Kidney tubule cell (primary cell): ENCODE data around the gene CAGE1.
"Not testable (repeated sequence)": the region's sequence is repeated elsewhere in the genome, so short reads cannot be mapped to it uniquely, and the experiment has no call there.

Experiments used
- DNase-seq: peaks from one replicate; pipeline ENCODE4 v3.0.0-alpha.2; 2018; ENCODE audit warnings: low spot score

Gene CAGE1

DNA sequence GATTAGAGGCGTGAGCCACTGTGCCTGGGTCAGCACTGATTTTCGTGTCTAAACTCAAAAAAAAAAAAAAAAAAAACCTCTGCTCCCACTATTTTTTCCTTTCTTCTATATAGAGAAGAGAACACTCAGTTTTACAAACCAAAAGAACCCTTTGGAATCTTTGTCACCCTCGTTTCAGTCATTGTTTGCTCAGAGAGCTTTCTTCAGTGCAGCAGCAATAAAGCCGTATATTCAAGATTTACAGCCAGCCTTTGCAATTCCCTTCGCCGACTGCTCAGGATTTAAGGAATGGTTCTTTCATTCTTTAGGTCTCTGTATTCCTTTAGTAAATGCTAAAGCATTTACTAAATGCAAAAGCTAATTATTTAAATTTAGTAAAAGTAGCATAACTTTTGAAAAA lies 20.2 kb upstream of the CAGE1 start:
- DNase-seq = no peak

DNA sequence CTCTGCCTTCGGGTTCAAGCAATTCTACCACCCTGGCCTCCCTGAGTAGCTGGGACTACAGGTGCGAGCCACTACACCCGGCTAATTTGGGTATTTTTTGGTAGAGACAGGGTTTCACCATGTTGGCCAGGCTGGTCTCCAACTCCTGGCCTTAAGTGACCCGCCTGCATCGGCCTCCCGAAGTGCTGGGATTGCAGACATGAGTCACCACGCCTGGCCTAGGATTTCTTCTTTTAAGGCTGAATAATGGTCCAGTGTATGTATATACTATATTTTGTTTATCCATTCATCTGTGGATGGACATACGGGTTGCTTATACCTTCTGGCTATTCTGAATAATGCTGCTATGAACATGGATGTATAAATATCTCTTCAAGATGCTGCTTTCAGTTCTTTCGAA lies 17.2 kb upstream of the CAGE1 start:
- no peak for DNase-seq

DNA sequence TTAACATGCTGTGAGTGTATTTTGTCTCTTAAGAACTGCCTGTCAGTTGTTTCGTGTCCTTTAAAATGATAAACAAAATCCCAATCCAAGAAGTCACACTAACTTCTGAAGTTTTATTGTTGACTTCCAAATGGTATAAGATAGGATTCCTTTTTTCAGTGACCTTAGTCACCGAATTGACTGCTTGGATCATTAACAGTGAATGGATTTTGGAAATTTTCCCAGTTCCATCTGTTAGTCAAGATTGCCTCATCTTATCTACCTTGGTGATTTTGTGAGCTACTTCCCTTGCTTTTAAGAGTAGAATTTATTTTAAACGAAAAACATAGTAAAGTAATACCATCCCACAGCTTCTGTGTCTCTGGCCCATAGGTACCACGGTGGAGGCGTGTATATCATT lies 15.0 kb upstream of the CAGE1 start:
- DNase-seq = no peak

DNA sequence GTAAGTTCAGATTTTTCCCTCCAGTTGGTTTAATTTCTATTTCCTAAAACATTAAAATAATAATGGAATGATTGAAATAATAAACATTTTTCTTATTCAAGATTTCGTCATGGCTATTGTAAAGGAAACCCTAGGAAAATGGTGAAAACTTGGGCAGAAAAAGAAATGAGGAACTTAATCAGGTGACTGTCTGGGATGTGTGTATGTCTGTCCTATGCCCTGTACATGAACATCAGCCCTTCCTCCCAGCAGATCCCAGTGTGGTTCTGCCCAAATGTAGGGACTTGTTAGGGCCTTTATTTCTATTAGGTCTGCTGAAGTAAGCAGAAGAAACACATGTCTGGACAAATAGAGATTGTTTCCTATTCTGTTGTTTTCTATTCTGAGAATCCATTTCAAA lies 13.2 kb upstream of the CAGE1 start:
- DNase-seq = no peak

DNA sequence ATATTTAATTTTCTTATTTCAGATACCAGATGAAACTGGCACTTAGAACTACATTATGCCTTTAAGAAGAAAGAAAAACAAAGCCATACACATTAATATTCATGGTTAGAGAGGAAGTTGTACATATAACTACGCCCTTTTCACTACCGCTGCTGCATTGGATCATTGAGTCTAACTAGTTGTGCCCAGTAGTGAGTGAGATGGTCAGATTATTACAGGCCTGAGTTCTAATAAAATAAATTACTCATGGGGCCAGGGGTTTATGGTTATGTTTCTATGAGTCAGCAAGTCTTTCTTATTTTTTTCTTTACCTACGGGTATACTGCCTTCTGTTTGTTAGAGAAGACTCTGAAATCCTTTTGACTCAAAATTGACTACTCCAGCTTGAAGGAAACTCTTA lies 11.5 kb upstream of the CAGE1 start:
- DNase-seq = no peak

DNA sequence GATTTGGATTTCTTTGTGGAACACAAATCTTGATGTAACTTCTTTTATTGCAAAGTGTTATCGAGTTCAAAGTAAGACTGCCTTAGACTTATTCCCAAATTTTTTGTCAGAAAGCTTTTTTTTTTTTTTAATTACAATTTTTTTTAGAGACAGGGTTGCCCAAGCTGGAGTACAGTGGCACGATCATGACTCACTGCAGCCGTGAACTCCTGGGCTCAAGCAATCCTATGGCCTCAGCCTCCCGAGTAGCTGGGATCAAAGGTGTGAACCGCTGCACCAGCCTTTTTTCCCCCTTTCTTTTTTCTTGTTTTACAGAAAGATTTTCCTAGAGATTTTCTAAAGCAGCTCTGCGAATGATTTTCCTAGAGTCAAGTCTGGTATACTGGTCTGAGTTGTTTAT lies 2.9 kb upstream of the CAGE1 start:
- DNase-seq = no peak

DNA sequence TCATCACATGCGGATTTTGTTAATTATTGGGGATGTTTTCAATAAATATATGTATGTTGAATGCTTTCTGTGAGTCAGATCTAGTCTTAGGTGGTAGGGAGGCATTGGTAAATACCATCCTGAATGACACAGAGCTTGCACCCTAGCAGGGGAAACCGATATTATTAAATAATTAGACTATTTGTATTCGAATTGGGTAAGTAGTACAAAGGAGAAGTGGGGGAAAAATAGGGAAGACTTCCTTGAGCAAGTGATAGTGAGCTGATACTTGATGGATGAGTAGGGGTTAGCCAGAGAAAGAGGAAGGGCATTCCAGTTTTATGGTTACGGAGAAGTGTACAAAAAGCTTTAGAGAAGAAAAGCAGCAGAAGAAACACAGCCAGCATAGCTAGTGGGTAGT lies 1.6 kb upstream of the CAGE1 start:
- no peak for DNase-seq

DNA sequence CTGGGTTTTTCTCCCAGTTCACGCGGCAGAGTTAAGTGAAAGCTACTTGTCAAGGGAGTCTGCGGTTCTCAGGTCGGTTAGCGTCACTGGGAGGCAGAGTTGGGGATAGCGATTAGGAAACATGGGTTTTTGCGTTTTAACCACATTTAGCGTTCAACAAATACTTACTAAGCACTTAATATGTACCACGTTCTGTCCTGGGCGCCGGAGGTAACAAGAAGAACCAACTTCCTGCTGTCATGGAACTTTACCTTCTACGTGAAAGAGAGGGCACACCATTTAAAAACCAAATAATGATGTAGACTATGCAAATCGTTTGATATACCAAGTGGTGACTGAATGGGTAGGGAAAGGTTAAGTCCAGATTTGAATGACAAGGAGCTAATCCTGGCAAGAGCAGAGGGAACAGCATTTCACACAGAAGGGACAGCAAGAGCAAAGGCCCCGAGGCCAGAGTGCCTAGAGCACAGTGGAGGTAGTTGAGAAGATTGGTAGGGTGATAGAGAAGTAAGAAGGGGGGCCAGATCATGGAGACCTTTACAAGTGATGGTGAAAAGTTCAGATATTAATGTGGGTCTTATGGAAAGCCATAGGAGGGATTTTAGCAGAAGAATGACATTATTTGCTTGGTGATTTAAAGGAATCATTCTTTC lies 810 bp upstream of the CAGE1 start:
- no peak for DNase-seq

DNA sequence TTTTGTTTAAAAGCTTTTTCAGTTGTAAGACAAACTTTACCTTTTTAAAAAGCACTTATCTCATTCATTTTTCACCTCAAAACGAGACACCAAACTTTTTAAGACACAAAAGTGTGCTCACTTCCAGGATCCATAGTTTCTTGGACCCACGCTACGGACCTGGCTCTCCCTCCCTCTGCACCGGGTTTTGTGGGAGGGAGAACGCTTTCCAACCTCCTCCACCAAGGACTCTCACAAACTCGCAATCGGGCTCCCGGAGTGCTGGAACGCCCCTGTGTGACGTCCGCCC lies 436 bp downstream of the CAGE1 start:
- peak; percentile 89 for DNase-seq

DNA sequence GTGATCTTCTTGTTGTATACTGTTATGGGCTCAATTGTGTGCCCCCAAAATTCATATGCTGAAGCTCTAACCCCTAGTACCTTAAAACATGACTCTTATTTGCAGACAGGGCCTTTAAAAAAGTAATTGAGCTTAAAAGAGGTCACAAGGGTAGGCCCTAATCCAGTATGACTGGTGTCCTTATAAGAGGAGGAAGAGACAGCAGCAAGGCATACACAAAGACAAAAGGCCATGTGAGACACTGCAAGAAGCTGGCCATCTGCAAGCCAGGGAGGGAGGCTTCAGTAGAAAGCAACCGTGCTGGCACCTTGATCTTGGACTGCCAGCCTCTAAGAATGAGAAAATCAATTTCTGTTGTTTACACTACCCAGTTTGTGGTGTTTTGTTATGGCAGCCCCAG lies 8.4 kb downstream of the CAGE1 start:
- no peak for DNase-seq

DNA sequence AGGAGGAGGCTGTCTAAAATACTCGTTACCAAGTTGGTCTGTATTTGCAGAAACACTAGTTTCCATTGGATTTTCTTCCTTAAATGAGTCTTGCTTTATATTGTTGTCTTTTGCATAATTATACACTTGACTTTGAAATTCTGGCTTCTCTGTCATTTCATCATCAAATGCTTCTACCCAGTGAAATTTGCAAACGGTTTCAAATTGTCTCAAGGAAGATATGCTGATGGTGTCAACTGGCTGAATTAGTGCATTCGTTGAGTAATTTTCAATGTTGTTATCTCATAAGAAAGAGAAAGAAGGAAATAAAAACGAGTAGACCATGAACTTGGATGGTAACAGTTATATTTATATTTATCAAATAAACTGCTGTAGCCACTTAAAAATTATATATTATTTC lies 10.8 kb downstream of the CAGE1 start:
- DNase-seq = no peak

DNA sequence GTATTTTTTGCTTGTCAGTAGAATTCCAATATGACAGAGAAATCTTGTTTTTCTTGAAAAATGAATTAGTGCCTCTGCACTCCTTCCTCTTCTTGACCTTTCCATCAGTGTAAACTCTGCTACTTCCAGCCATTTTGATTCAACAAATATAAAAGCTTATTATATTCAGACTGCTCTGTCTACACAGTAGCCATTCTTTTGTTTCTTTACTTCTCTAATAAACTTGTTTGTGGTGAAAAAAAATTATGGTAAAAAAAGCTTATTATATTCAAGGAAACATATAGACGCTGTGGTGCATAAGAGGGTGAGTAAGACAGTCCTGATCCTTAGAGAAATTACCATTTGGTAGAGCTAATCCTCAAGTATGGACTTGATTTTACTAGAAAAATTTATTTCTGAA lies 11.6 kb downstream of the CAGE1 start:
- DNase-seq = no peak

DNA sequence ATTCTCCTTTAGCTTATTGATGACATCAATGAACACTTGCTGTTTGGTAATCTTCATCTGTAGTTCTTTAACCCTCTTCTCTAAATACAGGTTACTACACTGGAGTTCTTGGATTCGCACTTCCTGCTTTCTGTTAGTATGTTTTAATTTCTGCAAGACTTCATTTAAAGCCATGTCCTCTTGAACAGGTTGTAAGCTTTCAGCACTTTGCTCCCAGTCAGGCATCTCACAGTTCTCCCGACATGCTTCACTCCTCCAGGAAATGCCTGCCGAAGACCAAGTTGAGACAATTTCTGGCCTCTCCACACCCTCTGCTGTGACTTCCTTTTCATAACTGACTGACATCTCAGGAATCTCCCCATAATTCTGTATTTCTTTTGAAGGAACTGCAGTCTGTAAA lies 15.8 kb downstream of the CAGE1 start:
- peak; percentile 10 for DNase-seq

DNA sequence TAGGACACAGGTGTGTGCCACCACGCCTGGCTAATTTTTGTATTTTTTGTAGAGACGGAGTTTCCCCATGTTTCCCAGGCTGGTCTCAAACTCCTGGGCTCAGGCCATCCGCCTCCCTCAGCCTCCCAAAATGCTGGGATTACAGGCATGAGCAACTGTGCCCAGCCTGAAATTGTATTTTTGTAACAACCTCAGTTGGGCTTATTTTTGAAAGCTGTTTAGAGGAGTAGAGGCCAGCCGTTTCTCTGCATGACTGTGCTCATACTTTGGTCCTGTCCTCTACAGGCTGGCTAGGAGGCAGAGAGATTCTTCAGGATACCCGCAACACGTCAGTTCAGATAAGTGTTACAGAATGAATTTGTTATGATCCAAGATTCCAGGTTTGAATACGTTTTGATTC lies 22.1 kb downstream of the CAGE1 start:
- DNase-seq = no peak

DNA sequence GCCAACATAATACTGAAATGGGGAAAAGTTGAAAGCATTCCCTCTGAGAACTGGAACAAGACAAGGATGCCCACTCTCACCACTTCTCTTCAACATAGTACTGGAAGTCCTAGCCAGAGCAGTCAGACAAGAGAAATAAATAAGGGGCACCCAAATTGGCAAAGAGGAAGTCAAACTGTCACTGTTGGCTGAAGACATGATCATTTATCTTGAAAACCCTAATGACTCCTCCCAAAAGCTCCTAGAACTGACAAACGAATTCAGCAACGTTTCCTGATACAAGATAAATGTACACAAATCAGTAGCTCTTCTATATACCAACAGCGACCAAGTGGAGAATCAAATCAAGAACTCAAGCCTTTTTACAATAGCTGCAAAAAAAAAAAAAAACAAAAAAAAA lies 37.6 kb downstream of the CAGE1 start:
- not testable (repeated sequence) for DNase-seq

DNA sequence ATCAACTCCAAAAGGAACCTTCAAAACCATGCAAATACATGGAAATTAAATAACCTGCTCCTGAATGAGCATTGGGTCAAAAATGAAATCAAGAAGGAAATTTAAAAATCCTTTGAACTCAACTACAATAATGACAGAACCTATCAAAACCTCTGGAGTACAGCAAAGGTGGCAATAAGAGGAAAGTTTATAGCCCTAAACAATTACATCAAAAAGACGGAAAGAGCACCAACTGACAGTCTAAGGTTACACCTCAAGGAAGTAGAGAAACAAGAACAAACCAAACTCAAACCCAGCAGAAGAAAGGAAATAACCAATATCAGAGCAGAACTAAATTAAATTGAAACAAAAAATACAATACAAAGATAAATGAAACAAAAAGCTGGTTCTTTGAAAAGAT lies 39.0 kb downstream of the CAGE1 start:
- DNase-seq = not testable (repeated sequence)

DNA sequence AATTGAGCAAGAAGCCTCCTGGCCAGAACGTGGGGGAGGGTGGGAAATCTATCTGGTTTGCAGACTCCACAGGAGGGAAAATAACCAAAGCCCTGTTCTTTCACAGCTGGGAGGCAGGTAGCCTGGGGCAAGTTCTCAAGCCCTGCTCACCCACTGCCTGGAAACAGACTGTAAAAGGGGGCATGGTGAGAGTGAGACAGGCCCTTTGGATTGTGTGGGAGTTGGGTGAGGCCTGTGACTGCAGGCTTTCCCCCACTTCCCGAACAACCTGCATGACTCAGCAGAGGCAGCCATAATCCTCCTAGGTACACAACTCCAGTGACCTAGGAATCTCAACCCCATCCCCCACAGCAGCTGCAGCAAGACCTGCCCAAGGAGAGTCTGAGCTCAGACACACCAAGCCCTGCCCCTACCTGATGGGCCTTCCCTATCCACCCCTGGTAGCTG lies 42.0 kb downstream of the CAGE1 start:
- DNase-seq = peak; percentile 66

DNA sequence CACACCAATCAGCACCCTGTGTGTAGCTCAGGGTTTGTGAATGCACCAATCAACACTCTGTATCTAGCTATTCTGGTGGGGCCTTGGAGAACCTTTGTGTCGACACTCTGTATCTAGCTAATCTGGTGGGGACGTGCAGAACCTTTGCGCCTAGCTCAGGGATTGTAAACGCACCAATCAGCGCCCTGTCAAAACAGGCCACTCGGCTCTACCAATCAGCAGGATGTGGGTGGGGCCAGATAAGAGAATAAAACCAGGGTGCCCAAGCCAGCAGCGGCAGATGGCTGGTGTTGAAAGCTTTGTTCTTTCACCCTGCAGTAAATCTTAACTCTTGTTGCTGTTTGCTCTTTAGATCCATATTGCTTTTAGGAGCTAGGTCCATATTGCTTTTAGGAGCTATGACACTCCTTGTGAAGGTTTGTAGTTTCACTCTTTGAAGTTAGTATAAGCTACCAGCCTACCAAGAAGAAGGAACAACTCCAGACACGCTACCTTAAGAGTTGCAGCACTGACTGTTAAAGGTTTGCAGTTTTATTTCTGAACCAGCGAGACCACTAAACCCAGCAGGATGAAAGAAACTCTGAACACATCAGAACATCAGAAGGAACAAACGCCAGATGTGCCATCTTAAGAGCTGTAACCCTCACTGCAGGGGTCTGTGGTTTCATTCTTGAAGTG lies 44.6 kb downstream of the CAGE1 start:
- not testable (repeated sequence) for DNase-seq

DNA sequence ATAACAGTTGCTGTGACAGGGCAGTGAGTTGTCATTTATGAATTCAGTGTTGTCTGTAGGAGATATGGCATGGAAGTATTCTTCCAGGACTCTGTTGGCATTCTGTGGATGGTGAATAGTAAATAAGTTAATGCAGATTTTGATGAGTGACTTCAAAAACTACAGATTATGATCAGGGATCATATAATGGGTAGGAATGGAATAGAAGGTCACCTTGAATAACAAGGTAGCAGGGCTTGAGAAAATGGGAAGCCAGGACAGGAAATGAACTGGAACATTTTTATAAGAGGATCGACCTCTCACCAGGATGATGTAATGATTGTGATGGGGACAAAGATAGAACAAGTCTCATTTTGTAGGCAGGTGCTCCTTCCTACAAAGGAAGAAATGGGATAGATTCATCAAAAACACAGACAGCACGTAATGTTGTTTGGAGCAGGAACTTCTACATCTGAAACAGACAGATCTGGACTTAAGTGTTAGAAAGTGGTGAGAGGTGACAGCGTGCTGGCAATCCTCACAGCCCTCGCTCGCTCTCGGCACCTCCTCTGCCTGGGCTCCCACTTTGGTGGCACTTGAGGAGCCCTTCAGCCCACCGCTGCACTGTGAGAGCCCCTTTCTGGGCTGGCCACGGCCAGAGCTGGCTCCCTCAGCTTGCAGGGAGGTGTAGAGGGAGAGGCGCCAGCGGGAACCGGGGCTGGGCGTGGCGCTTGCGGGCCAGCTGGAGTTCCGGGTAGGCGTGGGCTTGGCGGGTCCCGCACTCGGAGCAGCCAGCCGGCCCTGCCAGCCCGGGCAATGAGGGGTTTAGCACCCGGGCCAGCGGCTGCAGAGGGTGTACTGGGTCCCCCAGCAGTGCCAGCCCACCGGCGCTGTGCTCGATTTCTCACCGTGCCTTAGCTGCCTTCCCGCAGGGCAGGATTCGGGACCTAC lies 45.7 kb downstream of the CAGE1 start:
- DNase-seq = no peak

DNA sequence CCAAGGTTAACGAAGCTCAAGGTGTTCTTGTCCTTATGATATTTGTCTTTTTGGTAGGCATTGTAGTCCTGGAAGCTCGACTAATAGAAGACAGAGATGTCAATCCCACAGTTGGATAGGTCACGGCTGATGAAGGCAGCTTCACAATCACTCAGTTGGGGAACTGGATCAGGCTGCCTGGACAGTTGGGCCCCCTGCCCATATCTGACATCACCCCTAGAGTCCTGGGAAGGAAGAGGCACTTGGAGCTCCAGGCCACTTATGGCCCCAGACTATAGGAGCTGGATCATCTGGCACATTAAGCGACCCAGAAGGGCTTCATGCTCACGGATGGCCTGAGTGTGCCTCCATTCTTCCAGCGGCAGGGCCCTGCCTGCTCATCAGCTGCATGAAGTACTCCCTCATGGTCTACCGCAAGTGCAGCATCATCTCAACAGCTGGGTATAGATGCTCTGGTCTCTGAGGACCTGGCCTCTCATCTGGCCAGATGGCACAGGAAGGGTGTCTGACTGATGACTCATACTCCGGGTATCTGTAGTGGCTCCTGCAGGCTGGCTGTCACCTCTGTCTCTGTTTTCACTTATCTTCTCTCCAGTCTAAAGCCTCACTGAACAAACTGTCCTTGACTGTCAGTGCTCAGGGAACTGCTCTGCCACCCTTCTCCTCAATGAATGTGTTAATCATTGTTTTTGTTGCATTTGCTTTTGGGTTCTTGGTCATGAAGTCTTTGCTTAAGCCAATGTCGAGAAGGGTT lies 47.4 kb downstream of the CAGE1 start:
- DNase-seq = peak; percentile 43

DNA sequence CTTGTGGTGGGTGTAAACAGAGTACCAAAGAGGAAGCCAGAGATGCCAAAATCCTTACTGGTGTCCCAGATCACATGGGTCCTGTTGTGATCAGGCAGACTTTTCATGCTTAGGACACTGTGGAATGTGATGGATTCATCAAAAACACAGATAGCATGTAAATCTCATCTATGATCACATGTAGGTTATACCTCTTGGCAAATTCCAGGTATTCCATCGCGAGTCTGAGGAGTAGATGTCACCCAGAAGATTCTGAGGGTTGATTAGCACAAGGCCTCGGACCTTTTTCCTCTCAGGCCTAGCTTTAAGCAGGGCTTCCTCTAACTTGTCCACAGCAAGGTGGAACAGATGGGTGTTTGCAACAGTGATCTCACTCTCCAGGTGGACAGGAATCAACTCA lies 48.3 kb downstream of the CAGE1 start:
- no peak for DNase-seq

DNA sequence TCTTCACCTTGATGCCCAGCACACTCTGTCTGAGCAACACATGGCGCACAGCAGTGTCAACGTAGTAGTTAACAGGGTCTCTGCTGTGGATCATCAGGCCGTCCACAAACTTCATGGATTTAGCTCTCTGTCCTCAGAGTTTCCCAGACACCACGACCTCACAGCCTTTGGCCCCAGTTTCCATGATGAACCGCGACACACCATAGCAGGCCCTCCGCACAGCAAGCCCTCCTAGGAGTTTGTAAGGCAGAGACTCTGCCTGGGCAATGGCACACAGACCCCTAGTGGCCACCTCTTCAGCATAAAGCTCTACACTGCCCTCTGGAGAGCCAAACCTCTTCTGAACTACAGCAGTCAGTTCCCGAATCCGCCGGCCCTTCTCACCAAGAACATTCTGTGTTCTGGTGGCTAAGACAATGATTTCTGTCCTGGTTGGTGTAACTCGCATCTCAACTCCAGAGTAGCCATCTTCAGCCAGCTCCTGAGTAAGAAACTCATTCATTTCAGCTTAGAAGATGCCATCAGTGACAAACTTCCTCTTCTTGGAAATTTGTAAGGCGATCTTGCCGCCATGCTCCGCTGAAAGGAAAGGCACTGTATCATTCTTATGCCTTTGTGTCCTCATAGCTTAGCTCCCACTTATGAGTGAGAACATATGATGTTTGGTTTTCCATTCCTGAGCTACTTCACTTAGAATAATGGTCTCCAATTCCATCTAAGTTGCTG lies 50.4 kb downstream of the CAGE1 start:
- DNase-seq = peak; percentile 19
